Putamen (tissue), 1 donor: ENCODE results near the gene PLPP1.

Source experiments
- DNase-seq: peaks from one replicate; pipeline ENCODE4 v3.0.0-alpha.2; 2016; ENCODE audit warnings: low spot score

The PLPP1 gene

GRCh38 chr5:55534436-55535198 lies at the start of gene PLPP1:
PLPP1 (minus strand) TSS chr5:55534964; CDS start chr5:55534629, 335 bp downstream.
- peak; percentile 96 for DNase-seq

DNA sequence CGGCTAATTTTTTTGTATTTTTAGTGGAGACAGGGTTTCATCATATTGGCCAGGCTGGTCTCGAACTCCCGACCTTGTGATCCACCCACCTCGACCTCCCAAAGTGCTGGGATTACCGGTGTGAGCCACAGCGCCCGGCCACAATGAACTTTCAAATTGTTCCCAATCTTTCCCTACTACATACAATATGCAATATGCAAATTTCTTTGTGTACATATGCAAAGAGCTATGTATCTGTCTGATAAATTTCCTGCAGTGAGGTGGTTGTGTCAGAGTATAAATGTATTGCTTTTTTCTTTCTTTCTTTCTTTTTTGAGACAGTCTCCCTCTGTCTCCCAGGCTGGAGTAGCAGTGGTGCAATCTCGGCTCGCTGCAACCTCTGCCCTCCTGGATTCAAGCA lies 48.8 kb upstream of the PLPP1 start:
- no peak for DNase-seq

GRCh38 chr5:55582256-55582655 lies 47.5 kb upstream of the PLPP1 start:
- DNase-seq, result no peak

- no peak for DNase-seq
Measured at GRCh38 chr5:55580042-55580441, 45.3 kb upstream of the PLPP1 start.

DNA sequence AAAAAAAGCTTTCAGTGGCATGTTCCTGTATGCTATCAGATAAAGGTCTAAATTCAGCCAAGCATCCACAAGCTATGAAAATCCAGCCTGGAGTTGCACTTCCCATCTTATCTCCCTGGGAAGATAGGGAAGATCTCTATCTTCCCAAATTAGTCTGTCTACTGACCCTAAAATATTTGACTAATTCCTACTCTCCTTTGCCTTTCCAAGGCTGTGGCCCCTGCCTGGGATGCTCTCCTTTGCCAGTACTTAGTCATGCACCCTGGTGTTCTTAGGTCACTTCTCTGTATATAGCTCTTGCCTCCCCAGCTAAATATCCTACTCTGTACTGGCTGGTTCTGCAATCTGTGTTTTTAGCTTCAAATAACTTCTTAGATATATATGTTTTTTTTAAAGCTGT lies 44.0 kb upstream of the PLPP1 start:
- DNase-seq, result no peak

DNA sequence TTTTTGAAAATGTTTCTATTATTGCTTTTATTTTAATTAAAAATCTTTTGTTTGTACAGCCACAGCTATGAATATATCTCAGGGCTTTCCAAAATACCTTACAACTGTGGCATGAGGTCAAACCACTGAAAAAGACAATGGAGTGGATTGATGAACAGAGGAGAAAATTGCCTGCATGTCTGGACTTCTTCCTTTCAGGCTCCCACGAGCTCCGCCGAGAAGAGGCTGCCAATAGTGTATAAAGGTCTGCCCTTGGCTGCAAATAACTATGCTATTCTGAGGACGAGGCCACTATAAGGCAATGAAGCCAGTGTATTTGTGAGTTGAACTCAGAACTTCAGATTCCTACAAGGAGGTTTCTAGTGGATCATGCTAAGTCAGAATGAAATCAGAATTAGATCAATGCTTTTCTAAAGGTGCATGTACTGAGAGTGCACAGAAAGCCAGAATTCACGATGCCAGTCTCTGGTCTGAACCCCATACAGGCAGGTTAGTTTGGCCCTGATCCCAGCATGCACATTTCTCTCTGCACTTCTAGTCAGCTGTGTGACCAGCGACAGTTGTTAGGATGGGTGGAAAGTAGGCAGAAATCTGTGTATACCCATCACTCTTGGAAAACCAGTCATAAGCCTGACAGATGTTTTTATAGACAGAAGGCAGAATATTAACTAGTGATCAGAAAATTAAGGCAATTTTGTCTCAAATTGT lies 42.7 kb upstream of the PLPP1 start:
- DNase-seq, result peak; percentile 50

- DNase-seq, result no peak
Measured at GRCh38 chr5:55576661-55577060, 41.9 kb upstream of the PLPP1 start.

GRCh38 chr5:55575815-55576583 lies 41.2 kb upstream of the PLPP1 start:
- no peak for DNase-seq

GRCh38 chr5:55572600-55572999 lies 37.8 kb upstream of the PLPP1 start:
- no peak for DNase-seq

DNA sequence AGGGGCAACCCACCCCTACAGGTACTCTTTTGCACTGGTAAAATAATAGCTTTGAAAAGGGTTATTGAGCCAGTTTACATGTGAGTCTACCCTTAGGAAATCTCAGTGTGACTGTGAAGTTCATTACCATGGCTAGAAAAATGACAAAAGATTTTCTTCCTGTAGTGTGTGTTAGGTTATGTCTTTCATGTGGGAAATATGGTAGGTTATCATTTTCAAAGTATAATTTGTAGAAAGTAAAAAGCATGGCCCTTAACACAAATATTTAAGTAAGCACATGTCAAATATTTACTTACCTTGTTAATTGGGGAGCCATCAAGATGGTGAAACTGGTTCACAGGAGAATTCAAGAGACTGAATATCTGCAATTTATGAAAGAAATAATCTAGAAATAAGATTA lies 37.3 kb upstream of the PLPP1 start:
- no peak for DNase-seq

DNA sequence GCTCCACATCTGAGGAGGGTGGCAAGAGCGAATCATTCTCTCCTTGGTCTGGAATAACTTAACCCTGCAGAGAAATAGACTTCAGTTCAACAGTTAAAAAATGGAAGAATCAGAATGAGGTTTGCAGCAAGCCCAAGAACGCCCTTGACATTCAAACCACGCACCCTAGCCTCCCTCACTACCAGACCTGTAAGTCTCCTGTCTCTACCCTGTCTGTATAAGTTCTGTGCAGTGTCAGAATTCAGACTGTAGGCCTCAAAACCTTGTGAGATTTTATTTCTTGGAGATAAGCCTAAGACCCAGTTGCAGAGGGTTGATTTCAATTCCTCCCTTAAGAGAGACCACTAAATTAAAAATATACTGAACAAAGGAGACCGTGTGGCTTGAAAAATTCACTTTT lies 35.8 kb upstream of the PLPP1 start:
- DNase-seq, result no peak

DNA sequence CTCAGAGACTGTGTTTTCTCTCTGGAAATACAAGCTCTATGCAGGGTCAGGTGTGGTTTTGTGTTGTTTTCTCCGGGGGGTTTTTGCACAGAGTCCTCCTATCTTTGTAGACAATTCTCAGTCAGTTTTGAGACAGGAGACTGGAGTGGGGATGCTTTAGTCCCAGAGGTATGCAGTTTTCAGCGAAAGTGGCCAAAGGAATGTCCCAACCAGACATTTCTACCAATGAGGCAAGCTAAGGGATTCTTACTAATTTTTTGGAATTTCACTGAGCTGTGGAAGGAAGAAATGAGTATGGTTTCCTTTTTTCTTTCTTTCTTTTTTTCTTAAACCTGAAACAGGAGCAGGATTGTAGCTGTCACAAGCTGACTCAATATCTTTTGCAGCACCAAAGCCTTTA lies 35.3 kb upstream of the PLPP1 start:
- no peak for DNase-seq

GRCh38 chr5:55569513-55569865 lies 34.7 kb upstream of the PLPP1 start:
- no peak for DNase-seq

DNA sequence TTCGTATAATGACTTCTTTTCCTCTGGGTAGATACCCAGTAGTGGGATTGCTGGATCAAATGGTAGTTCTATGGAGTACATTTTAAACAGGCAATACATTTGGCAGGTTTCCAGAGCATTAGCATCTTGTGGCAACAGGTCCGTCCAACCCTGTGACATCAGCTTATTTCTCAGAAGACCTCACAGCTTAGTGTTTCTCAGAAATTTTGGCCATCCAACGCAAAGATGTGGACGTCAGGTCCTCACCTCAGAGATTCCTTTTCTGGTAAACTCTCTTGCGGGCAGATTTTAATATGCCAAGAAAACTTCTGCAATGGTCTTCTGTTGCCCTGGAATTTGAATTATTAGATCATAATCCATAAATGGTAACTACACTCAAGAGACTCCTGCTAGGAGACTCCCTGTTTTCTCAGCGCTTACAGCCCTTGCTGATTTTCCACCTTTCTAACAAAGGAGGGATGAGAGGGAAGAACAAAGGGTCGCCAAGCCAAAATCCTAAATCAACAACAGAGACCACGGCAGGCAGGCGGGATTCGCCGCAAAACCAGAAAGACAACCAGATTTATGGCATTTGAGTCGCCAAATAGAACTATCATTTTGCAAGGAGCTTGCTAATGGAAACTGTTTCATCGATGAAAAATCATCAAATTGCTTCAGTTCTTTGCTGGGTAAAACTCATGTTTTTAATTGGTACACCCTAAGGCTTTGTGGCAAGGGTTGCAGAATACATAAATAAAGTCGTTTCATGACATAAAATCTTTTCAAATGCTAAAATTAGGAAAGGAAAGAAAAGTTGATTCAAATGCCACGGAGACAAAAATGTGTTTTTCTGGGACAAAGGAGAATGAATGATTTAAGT lies 34.1 kb upstream of the PLPP1 start:
- DNase-seq, result no peak

DNA sequence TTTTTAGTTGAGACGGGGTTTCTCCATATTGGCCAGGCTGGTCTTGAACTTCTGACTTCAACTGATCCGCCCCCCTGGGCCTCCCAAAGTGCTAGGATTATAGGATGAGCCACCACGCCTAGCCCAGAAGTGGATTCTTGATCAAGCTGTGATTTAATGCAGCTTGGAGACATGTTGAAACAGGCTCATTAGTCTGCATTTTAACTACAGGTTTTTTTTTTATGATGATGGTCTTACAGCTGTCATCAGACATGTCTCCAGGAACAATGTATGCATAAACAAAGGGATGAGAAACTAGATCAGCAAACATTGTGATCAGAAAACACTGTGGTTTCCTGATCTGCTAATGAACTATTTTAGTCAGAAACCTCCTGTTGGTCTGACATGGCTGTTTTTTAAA lies 30.0 kb upstream of the PLPP1 start:
- DNase-seq, result no peak

DNA sequence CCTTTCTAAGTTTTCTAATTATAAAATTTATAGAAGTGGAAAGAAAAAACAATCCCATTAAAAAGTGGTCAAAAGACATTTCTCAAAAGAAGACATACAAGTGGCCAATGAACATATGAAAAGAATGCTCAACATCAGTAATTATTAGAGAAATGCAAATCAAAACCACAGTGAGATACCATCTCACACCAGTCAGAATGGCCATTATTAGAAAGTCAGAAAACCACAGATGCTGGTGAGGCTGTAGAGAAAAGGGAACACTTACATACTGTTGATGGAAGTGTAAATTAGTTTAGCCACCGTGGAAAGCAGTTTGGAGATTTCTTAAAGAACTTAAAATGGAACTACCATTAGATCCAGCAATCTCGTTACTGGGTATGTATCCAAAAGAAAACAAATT lies 23.7 kb upstream of the PLPP1 start:
- no peak for DNase-seq

GRCh38 chr5:55557123-55557522 lies 22.4 kb upstream of the PLPP1 start:
- DNase-seq, result no peak

DNA sequence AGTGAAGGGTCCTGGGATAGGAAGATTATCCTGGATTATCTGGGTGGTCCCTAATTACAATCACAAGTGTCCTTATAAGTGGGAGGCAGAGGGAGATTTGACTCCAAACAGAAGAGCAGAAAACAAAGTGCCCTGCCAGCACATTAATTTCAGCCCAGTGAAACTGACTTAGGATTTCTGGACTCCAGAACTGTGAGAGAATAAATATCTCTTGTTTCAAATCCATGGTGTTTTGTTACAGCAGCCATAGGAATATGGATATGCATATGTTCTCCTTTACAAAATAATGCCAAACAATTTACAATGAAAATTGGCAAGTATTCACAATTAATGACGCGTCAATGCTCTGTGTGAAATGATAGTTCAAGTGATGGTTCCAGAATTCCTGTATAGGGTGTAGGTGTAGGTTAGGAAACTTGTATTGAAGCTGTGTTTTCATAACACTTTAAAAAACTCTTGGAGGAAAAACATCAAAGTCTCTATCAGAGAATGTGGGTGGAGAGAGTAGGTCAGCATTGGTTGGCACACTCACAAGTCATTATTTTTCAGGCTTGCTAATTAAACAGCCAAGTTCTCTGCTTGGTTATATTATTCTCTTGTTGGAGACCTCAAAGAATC lies 19.9 kb upstream of the PLPP1 start:
- DNase-seq, result no peak

- DNase-seq, result no peak
Measured at GRCh38 chr5:55551904-55552303, 17.1 kb upstream of the PLPP1 start.

DNA sequence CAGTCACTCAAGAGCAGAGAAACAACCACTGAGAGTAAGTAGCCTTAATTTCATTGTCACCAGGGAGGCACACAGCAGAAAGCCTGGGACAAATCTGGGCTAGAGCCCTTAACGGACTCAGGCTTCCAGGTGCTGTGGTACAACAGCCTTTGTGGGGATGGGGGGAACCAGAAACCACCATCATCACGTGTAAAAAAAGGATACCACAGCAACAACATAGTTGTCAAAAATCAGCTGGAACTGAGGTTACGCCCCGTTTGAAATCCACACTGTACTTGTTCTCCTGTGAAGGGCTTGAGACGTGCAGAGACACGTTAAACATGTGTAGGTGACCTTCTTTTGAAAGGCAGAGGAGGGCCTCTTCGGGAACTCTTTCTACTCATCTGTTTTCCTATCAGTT lies 16.6 kb upstream of the PLPP1 start:
- DNase-seq, result no peak

- DNase-seq, result no peak
Measured at GRCh38 chr5:55547781-55548180, 13.0 kb upstream of the PLPP1 start.

DNA sequence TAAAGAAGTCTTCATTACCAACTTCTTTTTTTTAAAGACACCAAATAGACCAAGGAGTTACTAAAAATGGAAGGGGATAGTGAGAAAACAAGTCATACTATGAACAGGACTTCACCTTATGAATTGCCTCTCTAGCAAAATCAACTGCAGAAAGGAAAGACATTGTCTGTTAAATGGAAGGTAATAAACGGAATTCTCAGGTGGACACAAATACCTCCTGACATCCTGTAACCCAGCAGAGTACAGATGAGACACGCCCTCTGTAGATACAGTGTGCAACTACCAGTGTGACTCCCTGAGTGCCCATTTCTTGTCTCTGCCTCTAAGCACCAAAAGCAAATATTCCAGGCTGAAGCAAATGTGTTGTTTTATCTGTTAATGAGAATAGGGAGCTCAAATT lies 12.2 kb upstream of the PLPP1 start:
- no peak for DNase-seq
